ENCODE data around the gene MIER2.

DNA sequence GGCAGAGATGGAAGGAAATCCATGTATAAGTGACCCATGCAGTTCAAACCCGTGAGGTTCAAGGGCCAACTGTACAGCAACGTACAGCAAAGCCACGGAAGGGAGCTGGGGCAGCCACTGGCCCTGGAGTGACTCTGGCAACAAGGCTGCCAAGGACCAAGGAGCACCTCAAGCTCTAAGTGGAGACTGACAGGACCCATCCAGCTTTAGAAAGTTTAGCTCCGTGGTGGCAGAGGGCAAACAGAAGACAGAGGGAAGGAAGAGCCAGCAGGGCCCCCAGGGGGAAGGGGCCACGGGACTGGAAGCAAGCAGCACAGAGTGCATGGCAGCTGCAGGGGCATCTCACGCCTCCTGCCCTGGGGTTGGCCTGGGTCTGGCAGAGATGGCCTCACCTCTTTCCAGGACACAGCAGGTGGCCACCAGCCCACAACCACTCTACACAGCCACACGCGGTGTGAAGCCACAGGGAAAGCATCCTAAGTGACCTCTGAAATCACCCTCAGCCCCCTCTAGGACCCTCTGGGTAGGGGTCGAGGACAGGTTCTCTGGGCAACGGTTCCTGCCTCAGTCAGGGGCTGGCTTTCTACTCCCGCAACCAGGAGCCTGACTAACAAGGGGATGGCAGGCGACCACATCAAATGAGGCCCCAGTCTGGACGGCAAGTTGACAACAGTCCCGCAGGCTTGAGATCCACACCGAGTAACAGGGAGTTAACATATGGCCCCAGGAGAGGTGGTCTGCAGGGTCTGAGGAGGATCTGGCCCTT, 3.8 kb downstream of the MIER2 start:
- TF ChIP-seq CTCF (IDR thresholded peaks at IDR 0.05; ENCODE audit: poor library complexity, severe bottlenecking), result no peak
- TF ChIP-seq RAD21 (conservative IDR thresholded peaks at IDR 0.05), result no peak
- TF ChIP-seq EZH2 (IDR thresholded peaks at IDR 0.05; ENCODE audit: borderline replicate concordance, insufficient read depth, low read length, poor library complexity, severe bottlenecking), result no peak
- no peak for TF ChIP-seq TAF1 (IDR thresholded peaks at IDR 0.05; ENCODE audit: low read depth)
- no peak for TF ChIP-seq POLR2AphosphoS5 (IDR thresholded peaks at IDR 0.05)

Data from neural cell (in vitro differentiated cells).